Transverse colon (tissue), 4 donors: ENCODE measurements around the gene FAM120C.

ENCODE experiments used
- EP300 ChIP-seq: sonication (generic); formaldehyde crosslinking; IDR thresholded peaks from one replicate; pipeline ENCODE4 v1.6.1; 2017; ENCODE audit warnings: antibody characterized with exemption, low read depth
- POLR2A ChIP-seq: fragments of 450-650 bp; IDR thresholded peaks from one replicate; pipeline ENCODE4 v1.6.1; 2016; ENCODE audit warnings: antibody characterized with exemption, mild to moderate bottlenecking, moderate library complexity
- POLR2AphosphoS5 ChIP-seq, 3 donors: sonication (generic); formaldehyde crosslinking; IDR thresholded peaks; one replicate each; pipeline ENCODE4 v1.6.1; 2016; ENCODE audit warnings: antibody characterized with exemption in 3 of 3
- TF ChIP-seq, protein P1 (sequence below), 5 experiments: fragments of 200-600 bp in 3 of 5; fragments of 450-650 bp in 2 of 5; sonication (generic) in 3 of 5; IDR thresholded peaks; 1 replicate in 2 of 5; 2 replicates in 3 of 5; pipeline ENCODE4 v1.5.1; 2016 to 2017; ENCODE audit warnings: antibody characterized with exemption in 5 of 5, inconsistent platforms in 3 of 5, mild to moderate bottlenecking in 2 of 5, moderate library complexity in 1 of 5

DNA sequence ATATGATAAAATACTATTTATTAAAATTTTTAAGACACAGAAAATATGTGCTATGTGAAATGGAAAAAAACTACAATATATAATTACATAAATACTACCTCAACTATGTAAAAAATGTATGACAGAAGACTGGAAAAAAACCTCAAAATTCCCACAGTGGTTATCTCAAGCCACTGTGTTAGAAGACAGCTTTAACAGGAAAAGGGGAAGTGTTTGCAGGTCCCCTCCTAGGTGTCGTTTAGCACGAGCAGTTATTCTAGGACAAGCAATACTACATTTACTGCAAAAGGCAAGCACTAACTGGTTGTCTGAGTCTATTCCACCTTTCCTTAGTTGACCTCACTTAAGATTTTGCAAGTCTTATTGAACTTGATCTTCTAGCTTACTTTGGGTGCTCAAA, 93.9 kb downstream of the FAM120C start:
- TF ChIP-seq, protein P1, sequence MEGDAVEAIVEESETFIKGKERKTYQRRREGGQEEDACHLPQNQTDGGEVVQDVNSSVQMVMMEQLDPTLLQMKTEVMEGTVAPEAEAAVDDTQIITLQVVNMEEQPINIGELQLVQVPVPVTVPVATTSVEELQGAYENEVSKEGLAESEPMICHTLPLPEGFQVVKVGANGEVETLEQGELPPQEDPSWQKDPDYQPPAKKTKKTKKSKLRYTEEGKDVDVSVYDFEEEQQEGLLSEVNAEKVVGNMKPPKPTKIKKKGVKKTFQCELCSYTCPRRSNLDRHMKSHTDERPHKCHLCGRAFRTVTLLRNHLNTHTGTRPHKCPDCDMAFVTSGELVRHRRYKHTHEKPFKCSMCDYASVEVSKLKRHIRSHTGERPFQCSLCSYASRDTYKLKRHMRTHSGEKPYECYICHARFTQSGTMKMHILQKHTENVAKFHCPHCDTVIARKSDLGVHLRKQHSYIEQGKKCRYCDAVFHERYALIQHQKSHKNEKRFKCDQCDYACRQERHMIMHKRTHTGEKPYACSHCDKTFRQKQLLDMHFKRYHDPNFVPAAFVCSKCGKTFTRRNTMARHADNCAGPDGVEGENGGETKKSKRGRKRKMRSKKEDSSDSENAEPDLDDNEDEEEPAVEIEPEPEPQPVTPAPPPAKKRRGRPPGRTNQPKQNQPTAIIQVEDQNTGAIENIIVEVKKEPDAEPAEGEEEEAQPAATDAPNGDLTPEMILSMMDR (IDR thresholded peaks at IDR 0.05), result no peak
- TF ChIP-seq POLR2A (no peak), POLR2AphosphoS5 (IDR thresholded peaks at IDR 0.05) (no peak), EP300 (no peak)
